H1 (cell line): ENCODE measurements around the gene LPP.

ENCODE experiments used
- CREB1 ChIP-seq: IDR thresholded peaks from 2 replicates; pipeline ENCODE4 v1.6.1; 2012; ENCODE audit warnings: inconsistent platforms
- EP300 ChIP-seq, 2 experiments: IDR thresholded peaks; 1 replicate in 1 of 2; 2 replicates in 1 of 2; pipeline ENCODE4 v1.6.1; 2011 to 2012; ENCODE audit warnings: low read depth in 2 of 2, low read length in 2 of 2, mild to moderate bottlenecking in 2 of 2, borderline replicate concordance in 1 of 2, inconsistent platforms in 1 of 2, moderate library complexity in 1 of 2
- GTF2F1 ChIP-seq: IDR thresholded peaks from 2 replicates; pipeline ENCODE4 v1.6.1; 2012; ENCODE audit warnings: low read depth, low read length, improper control_type of control experiment, borderline replicate concordance
- JUN ChIP-seq: IDR thresholded peaks from 2 replicates; pipeline ENCODE4 v1.6.1; 2011; ENCODE audit warnings: low read depth, mild to moderate bottlenecking, improper control_type of control experiment, low read length
- POLR2A ChIP-seq, 2 experiments: IDR thresholded peaks; 1 replicate in 1 of 2; 2 replicates in 1 of 2; pipeline ENCODE4 v1.6.1; 2011; ENCODE audit warnings: low read depth in 2 of 2, low read length in 2 of 2, mild to moderate bottlenecking in 2 of 2; ENCODE audit errors: control extremely low read depth in 1 of 2
- POLR2AphosphoS5 ChIP-seq: IDR thresholded peaks from 2 replicates; pipeline ENCODE4 v1.6.1; 2011; ENCODE audit warnings: low read depth, low read length
- SP2 ChIP-seq: IDR thresholded peaks from 2 replicates; pipeline ENCODE4 v1.6.1; 2012; ENCODE audit warnings: mild to moderate bottlenecking, low read length, inconsistent platforms
- TEAD4 ChIP-seq: IDR thresholded peaks from 2 replicates; pipeline ENCODE4 v1.6.1; 2012; ENCODE audit warnings: low read depth, low read length, inconsistent platforms, mixed read lengths
- YY1 ChIP-seq: IDR thresholded peaks from 2 replicates; pipeline ENCODE4 v1.6.1; 2011; ENCODE audit warnings: low read depth, mild to moderate bottlenecking, low read length
- TF ChIP-seq, protein P1 (sequence below), 3 experiments: IDR thresholded peaks; 1 replicate in 2 of 3; 2 replicates in 1 of 3; pipeline versions ENCODE4 v1.5.1 to v1.6.1; 2011; ENCODE audit warnings: low read length in 3 of 3, mild to moderate bottlenecking in 3 of 3, inconsistent platforms in 2 of 3, low read depth in 1 of 3, moderate library complexity in 1 of 3; ENCODE audit not compliant: insufficient read depth in 1 of 3; ENCODE audit errors: control extremely low read depth in 1 of 3
- TF ChIP-seq, protein P2 (sequence below): IDR thresholded peaks from 2 replicates; pipeline ENCODE4 v1.6.1; 2012; ENCODE audit warnings: inconsistent platforms
- TF ChIP-seq, protein P3 (sequence below): IDR thresholded peaks from 2 replicates; pipeline ENCODE4 v1.6.1; 2011; ENCODE audit warnings: low read length, improper control_type of control experiment
- TF ChIP-seq, protein P4 (sequence below): IDR thresholded peaks from 2 replicates; pipeline ENCODE4 v1.6.1; 2011; ENCODE audit warnings: low read depth, mild to moderate bottlenecking, low read length; ENCODE audit not compliant: insufficient read depth

DNA sequence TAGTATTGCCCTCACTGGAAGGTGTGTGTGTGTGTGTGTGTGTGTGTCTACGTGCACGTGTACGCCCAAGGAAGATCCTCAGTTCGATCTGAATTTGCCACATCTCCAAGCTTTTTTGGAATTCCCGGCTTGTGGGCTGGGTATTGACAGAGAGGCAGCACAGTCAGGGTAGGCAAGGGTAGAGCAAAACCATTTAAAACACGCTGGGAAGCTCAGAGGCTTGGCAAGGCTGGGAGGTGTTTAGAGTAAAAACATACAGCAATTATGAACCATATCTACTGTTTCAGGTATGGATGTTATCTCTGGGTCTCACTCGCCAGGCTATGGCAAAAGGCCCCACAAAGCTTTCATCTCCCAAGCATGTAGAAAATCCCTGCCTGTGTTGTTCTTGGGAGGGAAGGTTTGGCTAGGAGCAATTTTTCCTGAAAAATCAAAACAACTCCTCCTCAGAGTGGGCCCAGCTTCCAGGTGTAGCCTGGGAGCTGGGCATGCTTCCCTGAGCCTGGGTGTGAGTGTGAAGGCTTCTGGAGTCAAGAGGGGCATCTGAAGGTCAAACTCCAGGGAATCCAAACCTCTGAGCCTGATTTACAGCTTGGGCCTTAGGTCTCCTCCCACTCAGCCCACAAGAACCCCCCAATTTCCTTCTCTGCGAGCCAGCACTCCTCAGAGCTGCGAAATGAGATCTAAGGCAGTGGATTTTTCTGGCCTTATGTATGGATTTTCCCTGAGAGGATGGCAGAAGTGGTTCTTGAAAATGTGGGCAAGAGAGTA lies 773.0 kb downstream of the LPP start:
- TF ChIP-seq, protein P1, sequence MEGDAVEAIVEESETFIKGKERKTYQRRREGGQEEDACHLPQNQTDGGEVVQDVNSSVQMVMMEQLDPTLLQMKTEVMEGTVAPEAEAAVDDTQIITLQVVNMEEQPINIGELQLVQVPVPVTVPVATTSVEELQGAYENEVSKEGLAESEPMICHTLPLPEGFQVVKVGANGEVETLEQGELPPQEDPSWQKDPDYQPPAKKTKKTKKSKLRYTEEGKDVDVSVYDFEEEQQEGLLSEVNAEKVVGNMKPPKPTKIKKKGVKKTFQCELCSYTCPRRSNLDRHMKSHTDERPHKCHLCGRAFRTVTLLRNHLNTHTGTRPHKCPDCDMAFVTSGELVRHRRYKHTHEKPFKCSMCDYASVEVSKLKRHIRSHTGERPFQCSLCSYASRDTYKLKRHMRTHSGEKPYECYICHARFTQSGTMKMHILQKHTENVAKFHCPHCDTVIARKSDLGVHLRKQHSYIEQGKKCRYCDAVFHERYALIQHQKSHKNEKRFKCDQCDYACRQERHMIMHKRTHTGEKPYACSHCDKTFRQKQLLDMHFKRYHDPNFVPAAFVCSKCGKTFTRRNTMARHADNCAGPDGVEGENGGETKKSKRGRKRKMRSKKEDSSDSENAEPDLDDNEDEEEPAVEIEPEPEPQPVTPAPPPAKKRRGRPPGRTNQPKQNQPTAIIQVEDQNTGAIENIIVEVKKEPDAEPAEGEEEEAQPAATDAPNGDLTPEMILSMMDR (IDR thresholded peaks at IDR 0.05; ENCODE audit: control extremely low read depth in 1 of 3, insufficient read depth in 1 of 3, low read depth in 1 of 3, low read length in 3 of 3) = no peak
- TF ChIP-seq, protein P2, sequence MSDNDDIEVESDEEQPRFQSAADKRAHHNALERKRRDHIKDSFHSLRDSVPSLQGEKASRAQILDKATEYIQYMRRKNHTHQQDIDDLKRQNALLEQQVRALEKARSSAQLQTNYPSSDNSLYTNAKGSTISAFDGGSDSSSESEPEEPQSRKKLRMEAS = no peak
- TF ChIP-seq CREB1 = no peak
- no peak for TF ChIP-seq POLR2A (IDR thresholded peaks at IDR 0.05; ENCODE audit: control extremely low read depth in 1 of 2, low read depth in 2 of 2, low read length in 2 of 2)
- TF ChIP-seq YY1 = no peak
- TF ChIP-seq, protein P3, sequence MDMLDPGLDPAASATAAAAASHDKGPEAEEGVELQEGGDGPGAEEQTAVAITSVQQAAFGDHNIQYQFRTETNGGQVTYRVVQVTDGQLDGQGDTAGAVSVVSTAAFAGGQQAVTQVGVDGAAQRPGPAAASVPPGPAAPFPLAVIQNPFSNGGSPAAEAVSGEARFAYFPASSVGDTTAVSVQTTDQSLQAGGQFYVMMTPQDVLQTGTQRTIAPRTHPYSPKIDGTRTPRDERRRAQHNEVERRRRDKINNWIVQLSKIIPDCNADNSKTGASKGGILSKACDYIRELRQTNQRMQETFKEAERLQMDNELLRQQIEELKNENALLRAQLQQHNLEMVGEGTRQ = no peak
- TF ChIP-seq, protein P4, sequence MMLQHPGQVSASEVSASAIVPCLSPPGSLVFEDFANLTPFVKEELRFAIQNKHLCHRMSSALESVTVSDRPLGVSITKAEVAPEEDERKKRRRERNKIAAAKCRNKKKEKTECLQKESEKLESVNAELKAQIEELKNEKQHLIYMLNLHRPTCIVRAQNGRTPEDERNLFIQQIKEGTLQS = no peak
- TF ChIP-seq GTF2F1 = no peak
- no peak for TF ChIP-seq TEAD4
- TF ChIP-seq POLR2AphosphoS5 = no peak
- TF ChIP-seq SP2 = no peak
- TF ChIP-seq EP300 (IDR thresholded peaks at IDR 0.05; ENCODE audit: borderline replicate concordance in 1 of 2, low read depth in 2 of 2, low read length in 2 of 2) = no peak
- no peak for TF ChIP-seq JUN
